Non-pigmented ciliary epithelial cell (primary cell): ENCODE measurements around the gene CHAC1.
"Not testable (repeated sequence)": the region's sequence is repeated elsewhere in the genome, so short reads cannot be mapped to it uniquely, and the experiment has no call there.

ENCODE experiments used
- DNase-seq: peaks from one replicate; pipeline ENCODE4 v3.0.0-alpha.2; 2010; ENCODE audit warnings: low read depth

CHAC1 gene

GRCh38 chr15:40957041-40957555, 3.8 kb downstream of the CHAC1 start:
- DNase-seq: no peak

- no peak for DNase-seq
These were observed 4.3 kb downstream of the CHAC1 start for GRCh38 chr15:40957581-40958051.

DNA sequence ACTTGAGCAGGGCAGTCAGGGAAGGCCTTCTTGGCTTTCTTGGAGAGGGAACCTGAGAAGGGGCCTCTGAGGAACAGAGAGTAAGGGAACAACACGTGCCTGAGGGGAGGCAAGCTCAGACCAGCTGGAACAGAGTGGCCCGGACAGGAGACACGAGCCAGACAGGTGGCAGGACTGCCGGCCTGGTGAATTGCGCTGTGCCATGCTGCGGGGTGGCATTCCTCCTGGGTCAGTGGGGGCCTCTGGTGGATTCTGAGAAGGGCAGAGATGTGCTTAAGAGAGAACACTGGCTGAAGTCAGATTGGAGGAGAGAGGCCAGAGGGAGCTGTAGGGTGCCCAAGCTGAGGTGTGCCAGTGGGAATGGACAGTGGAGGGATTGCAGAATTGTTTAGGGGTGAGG, 4.9 kb downstream of the CHAC1 start:
- no peak for DNase-seq

GRCh38 chr15:40958723-40959122, 5.5 kb downstream of the CHAC1 start:
- DNase-seq: no peak

DNA sequence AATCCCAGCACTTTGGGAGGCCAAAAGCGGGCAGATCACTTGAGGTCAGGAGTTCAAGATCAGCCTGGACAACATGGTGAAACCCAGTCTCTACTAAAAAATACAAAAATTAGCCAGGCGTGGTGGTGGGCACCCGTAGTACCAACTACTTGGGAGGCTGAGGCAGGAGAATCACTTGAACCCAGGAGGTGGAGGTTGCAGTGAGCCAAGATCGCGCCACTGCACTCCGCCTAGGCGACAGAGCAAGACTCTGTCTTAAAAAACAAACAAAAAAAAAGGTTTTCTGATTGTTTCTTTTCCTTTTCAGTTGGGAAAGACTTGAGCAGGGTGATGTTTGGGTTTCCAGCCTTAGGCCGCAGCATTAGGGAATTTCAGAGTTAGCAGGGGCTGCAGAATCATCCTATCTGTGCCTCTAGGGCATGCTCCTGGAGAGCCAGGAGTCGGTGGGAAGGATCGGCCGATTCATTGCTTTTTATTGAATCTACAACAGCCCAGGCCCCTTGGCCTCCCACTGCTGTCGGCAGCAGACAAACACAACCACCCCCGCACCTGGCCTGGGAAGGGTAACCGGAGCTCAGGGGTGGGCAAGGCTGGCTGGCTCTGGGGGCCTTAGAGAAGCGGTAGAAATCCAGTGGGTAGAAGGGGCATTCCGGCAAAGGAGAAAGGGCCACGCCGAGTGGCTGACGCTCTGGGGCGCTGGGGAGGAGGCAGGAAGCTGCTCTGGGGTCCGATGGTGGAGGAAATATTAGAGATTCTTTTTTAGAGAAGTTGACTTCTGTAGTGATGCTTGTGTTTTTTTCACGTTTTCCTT, 6.3 kb downstream of the CHAC1 start:
- DNase-seq: no peak

DNA sequence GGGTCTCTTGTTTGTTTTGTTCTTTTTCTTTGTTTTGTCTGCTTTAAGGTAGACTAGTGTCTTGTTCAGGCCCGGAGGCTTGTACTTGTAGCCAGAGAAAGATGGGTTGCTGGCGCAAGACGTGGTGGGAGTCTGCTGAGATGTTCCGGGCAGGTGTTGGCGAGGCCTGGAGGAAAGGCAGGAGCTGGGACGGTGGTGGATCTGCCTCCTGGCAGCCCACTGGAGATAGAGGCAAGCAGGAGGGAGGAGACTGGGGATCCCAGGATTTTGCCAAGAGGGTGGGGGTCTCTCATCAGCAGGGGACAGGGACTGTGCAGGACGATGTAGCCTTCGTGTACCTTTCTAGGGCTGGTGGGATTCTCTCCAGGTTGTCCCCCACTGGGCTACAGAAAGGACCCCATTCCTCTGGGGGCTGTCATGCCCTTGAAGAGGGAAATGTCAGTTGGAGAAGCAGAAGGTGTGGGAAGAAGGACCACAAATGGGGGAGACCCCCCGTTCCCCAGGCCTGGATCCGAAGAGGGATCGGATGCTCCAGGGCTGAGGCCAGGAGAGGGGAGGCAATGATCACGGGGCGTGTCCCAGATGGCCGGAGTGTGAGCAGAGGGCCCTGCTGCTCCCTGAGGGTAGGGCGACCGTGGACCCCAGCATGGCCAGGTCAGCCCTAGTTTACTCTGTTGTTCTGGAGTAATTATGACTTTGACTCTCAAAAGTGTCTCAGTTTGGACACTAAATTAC, 7.0 kb downstream of the CHAC1 start:
- no peak for DNase-seq

DNA sequence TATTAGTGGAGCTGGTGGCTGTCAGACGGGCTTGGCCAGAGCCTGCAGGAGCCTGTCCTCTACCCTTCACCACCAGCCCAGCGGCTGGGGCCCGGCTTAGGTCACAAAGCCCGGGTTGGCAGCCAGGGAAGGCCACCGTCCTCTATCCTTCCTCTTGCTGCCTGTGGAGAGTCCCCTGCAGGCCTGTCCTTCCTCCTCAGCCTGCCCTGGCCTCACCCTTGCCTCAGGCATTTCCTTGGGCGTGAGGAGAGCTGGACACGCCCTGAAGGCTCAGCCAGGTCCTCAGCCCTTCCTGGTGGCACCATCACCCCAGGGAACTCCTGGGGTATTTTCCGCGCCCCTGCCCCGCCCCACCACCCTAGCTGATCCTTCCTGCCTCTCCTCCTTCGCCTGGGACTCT, 7.7 kb downstream of the CHAC1 start:
- no peak for DNase-seq

DNA sequence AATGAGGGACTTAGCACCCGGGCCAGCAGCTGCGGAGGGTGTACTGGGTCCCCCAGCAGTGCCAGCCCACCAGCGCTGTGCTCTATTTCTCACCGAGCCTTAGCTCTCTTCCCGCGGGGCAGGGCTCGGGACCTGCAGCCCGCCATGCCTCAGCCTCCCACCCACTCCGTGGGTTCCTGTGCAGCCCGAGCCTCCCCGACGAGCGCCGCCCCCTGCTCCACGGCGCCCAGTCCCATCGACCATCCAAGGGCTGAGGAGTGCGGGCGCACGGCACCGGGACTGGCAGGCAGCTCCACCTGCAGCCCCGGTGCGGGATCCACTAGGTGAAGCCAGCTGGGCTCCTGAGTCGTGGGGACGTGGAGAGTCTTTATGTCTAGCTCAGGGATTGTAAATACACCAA, 8.5 kb downstream of the CHAC1 start:
- DNase-seq: not testable (repeated sequence)

DNA sequence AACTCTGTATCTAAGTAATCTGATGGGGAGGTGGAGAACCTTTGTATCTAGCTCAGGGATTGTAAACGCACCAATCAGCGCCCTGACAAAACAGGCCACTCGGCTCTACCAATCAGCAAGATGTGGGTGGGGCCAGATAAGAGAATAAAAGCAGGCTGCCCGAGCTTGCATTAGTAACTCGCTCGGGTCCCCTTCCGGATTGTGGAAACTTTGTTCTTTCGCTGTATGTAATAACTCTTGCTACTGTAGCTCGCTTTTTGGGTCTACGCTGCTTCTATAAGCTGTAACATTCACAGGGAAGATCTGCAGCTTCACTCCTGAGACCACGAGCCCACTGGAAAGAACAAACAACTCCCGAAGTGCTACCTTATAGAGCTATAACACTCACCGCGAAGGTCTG, 9.0 kb downstream of the CHAC1 start:
- DNase-seq: not testable (repeated sequence)

DNA sequence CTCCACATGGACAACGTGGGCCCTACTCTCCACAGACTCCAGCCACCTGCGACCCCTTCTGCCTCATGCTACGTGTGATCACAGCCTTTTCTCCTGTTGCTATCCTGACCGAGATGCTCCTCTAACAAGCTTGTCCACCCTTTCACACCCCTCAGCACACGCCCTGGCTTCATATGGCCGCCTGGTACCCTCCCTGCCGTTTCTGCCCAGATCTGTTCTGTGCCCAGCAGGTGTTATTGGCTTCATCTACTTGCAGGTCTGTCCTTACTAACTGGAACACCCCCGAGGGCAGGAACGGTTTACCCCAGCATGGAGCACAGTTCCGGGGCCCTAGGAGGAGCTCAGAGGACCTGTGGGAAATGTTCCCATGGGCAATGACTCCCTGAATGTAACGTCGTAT, 9.9 kb downstream of the CHAC1 start:
- no peak for DNase-seq

- DNase-seq: no peak
These were observed 10.7 kb downstream of the CHAC1 start for GRCh38 chr15:40964006-40964405.

DNA sequence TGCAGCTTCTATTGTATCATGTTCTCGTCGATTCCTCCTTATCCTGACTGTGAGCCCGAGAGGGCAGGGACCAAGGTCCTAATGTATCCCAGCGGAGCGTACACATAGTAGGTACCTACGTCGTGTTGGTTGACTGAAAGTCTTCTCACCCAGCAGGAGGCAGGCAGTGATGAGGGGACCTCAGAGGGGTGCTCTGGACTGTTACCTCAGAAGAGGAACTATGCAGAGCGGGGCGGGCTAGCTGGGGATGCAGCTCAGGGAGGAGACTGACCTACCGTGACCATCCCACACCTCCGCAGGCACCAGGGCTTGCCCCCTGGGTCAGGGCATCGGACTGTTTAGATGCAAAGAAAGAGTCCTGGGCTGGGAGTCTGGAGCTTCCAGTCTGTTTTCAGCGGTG, 11.4 kb downstream of the CHAC1 start:
- DNase-seq: no peak

DNA sequence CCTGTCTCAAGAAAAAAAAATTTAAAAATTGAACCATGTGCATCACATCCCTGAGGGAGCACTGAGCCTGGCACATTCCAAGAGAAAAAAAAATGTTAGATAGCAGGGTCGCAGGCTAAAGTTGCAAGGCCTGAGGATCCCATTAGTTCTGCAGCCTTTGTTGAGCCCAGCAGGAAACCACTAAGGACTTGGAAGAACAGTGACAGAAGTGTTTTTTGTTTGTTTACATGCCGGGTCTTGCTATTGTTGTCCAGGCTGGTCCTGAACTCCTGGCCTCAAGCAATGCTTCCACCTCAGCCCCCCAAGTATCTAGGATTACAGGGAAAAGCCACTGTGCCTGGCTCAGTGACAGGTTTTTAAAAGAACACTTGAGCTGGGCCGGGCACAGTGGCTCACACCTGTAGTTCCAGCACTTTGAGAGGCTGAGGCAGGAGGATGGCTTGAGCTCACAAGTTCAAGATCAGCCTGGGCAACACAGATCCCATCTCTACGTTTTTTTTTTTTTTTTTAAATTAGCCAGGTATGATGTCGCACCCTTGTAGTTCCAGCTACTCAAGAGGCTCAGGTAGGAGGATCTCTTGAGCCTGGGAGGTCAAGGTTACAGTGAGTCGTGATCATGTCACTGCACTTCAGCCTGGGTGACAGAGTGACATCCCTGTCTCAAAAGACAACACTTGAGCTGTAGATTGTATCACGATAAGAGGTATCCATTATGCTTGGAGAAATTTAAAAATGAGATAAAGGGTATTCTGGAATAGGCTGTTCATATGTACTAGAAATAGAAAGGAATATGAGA, 15.2 kb downstream of the CHAC1 start:
- no peak for DNase-seq

DNA sequence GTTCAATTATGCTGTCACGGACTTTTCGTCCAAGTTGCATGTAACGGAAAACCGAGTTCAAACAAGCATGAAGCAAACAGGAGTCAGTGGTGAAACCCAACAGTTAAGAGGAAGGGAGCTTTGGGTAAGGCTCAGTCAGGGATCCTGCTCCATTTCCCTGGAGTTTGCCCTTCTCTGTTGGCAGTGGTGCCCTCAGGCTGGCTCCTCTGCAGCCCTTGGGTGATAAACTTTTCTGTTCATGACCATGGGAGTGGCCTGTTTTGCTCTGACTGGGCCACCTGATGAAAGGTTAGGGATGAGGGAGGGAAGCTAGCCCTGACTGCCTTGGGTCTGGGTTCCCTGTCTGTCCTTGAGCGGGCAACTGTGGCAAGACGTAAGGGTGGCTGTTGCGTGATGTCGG, 16.1 kb downstream of the CHAC1 start:
- no peak for DNase-seq

GRCh38 chr15:40974879-40975278, 21.6 kb downstream of the CHAC1 start:
- DNase-seq: no peak

DNA sequence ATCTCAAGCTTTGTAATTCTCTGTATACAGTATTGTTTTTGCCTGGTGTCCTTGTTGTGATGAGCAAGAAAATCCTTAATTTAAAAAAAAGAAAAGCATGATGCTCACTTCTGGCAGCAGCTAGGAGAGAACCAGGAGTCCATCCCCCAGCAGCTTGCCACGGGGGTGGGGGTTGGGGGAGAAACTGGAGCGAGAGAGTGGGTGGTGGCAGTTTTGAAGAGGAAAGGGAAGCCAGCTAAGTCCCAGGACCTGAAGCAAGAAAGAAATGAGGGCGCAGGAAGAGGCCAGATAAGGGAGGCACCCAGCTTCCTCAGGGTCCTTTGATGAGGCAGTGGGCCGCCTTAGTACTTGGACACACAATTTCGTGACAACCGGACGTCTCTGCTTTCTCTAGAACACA, 23.5 kb downstream of the CHAC1 start:
- no peak for DNase-seq

GRCh38 chr15:40978141-40978540, 24.9 kb downstream of the CHAC1 start:
- DNase-seq: no peak

DNA sequence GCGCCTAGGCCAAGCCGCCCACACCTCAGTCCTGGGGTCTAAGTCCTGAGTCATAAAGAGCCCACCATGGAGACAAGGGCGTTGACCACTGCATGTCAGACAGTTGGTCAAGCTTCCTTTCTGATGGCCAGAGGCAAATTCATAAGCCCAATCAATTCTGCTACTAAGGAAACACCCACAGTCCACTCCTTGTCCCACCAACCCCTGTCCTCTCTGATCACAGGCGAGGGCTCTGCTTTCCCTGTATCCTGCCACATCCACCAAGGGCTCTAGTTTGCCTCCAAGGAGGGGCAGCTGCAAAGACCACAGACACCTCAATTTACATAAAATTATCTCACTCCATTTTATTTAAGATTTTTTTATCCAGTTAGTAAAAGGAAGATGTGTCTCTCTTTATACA, 25.3 kb downstream of the CHAC1 start:
- DNase-seq: no peak

DNA sequence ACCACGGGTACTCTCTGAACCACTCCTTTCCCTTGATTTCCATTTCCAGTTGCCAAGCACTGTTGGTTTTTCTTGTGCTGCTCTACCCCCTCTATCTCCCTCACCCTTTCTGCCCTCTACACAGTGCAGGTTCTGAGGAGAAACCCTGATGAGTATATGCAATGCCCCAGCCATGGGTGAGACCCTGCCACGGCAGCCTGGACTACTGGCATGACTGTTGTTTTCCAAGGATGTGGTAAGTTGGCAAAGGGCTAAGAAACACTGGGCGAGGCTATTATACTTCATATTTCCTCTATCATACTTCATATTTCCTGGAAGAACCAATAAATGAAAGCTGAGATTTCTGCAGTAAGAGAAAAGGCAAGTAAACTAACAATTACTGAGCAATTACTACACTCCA, 27.9 kb downstream of the CHAC1 start:
- DNase-seq: no peak

DNA sequence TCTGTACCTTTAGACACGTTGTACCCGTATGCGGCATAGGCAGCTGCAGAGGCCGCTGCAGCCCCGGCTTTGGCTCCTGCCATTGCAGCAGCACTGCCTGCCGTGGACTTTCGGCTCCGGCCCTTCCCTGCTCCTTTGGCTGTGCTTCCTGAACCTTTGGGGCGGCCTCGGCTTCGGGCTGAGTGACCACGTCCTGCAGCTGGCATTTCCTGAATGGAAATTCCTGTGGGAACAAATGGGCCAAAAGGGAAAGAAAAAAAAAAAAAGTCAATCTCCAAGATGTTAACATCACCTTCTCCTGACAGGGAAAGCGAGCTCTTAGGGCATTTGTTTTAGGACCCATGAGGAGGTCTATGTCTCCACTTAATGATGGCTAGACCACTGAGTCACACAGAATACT, 29.6 kb downstream of the CHAC1 start:
- peak; percentile 44 for DNase-seq

DNA sequence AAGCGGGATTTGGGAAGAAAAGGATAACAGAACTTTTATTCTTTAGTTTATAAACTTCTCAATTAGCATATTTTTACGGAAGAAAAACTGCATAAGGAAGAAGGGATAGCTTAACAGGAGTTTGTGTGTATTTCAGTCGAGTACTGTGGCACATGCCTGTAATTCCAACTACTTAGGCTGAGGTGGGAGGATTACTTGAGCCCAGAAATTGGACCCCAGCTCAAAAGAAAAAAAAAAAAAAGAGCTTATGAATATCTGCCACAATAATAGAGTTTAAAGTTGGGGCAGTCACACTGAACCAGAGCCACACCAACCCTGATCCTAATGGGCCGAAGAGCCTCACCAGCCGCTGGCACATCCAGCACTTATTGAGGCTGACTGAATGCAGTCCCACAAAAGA, 31.1 kb downstream of the CHAC1 start:
- DNase-seq: no peak

- DNase-seq: peak; percentile 85
These were observed 31.7 kb downstream of the CHAC1 start for GRCh38 chr15:40984964-40985363.
